DOHH2 (cell line): ENCODE data around the gene SUN3.

Experiments used
- CTCF ChIP-seq: fragments of 200-600 bp; sonication (generic); IDR thresholded peaks from one replicate; pipeline ENCODE4 v1.5.1; 2014; ENCODE audit warnings: antibody characterized with exemption, mild to moderate bottlenecking, low read depth, low read length; ENCODE audit not compliant: poor library complexity, severe bottlenecking
- EZH2phosphoT487 ChIP-seq: fragments of 200-600 bp; sonication (generic); IDR thresholded peaks from 2 replicates; pipeline ENCODE4 v1.6.1; 2017; ENCODE audit warnings: borderline replicate concordance, mild to moderate bottlenecking, antibody characterized with exemption, low read length, moderate library complexity, mixed read lengths

GRCh38 chr7:47988496-47989386 lies 40.2 kb downstream of the SUN3 start:
- TF ChIP-seq CTCF: peak; percentile 67
- no peak for TF ChIP-seq EZH2phosphoT487
